Large intestine (tissue), 3 donors: ENCODE results near the gene TAS2R14. TPM values are rescaled to one million over a fixed set of nuclear protein-coding genes. Genes with fewer than 3 reads are reported as not detected.
A peak's percentile ranks its signal among the peaks of the same experiment; 100 is the strongest.

Experiments
- DNase-seq, 2 donors: peaks; one replicate each; pipeline versions ENCODE4 v3.0.0 to v3.0.0-alpha.2; 2013
- H3K27ac ChIP-seq: one replicate; pipeline ENCODE4 v1.5.1; 2013; ENCODE audit warnings: low read length
- H3K27me3 ChIP-seq: 2 replicates; pipeline ENCODE4 v1.6.1; 2013; ENCODE audit warnings: low read length; ENCODE audit not compliant: control insufficient read depth, insufficient read depth
- H3K36me3 ChIP-seq: 2 replicates; pipeline ENCODE4 v1.6.1; 2013; ENCODE audit warnings: low read length; ENCODE audit not compliant: control insufficient read depth, insufficient read depth
- H3K4me1 ChIP-seq: one replicate; pipeline ENCODE4 v1.6.1; 2013; ENCODE audit warnings: low read length; ENCODE audit not compliant: control insufficient read depth, insufficient read depth
- H3K4me3 ChIP-seq: one replicate; pipeline ENCODE4 v1.5.1; 2013; ENCODE audit warnings: low read length
- H3K9me3 ChIP-seq: one replicate; pipeline ENCODE4 v1.6.1; 2013; ENCODE audit warnings: mild to moderate bottlenecking, low read depth, low read length, moderate library complexity; ENCODE audit not compliant: control insufficient read depth
- WGBS: methylation state at CpG from one replicate; pipeline ENCODE4 v1.1.5; 2013; ENCODE audit warnings: low lambda C conversion rate; ENCODE audit not compliant: insufficient coverage; 5-methylcytosine and 5-hydroxymethylcytosine counted together
- polyA plus RNA-seq: library from polyadenylated mRNA; unstranded; fragments of 120-200 nt; gene quantifications from one replicate; pipeline ENCODE4 v1.2.1, GENCODE V29; 2013

The TAS2R14 gene
- polyA plus RNA-seq, 1 donor: 3.5 TPM

- no peak overlapping the region for H3K27ac ChIP-seq
- H3K27me3 ChIP-seq: no peaks in the 10 kb centered on the region
- WGBS: 100% methylated on average over 1 of the region's 2 CpGs
- no peaks in the 10 kb centered on the region for H3K4me1 ChIP-seq
- DNase-seq: no peak
- no peaks in the 10 kb centered on the region for H3K36me3 ChIP-seq
- H3K4me3 ChIP-seq: no peak overlapping the region
- H3K9me3 ChIP-seq: peaks cover 7% of the 10 kb centered on the region
Observed at GRCh38 chr12:10959804-10960203, 20.7 kb upstream of the TAS2R14 start.

GRCh38 chr12:10957741-10958140 lies 18.7 kb upstream of the TAS2R14 start:
- H3K36me3 ChIP-seq: no peaks in the 10 kb centered on the region
- H3K4me1 ChIP-seq: no peaks in the 10 kb centered on the region
- H3K27me3 ChIP-seq: no peaks in the 10 kb centered on the region
- no peak overlapping the region for H3K4me3 ChIP-seq
- peaks cover 7% of the 10 kb centered on the region for H3K9me3 ChIP-seq
- H3K27ac ChIP-seq: no peak overlapping the region
- DNase-seq: no peak

GRCh38 chr12:10956085-10956484 lies 17.0 kb upstream of the TAS2R14 start:
- H3K9me3 ChIP-seq: peaks cover 7% of the 10 kb centered on the region
- H3K27me3 ChIP-seq: no peaks in the 10 kb centered on the region
- no peak overlapping the region for H3K27ac ChIP-seq
- no peak for DNase-seq
- no peaks in the 10 kb centered on the region for H3K36me3 ChIP-seq
- no peak overlapping the region for H3K4me3 ChIP-seq
- H3K4me1 ChIP-seq: no peaks in the 10 kb centered on the region

GRCh38 chr12:10952645-10953044 lies 13.6 kb upstream of the TAS2R14 start:
- Histone ChIP-seq H3K36me3 (peaks cover 3% of the 10 kb centered on the region), H3K27me3 (no peaks in the 10 kb centered on the region), H3K27ac (no peak overlapping the region), H3K4me1 (no peaks in the 10 kb centered on the region), H3K9me3 (peaks cover 7% of the 10 kb centered on the region), H3K4me3 (no peak overlapping the region)
- no peak for DNase-seq
- no CpG with 5 or more reads among the region's 4 CpGs for WGBS

- Histone ChIP-seq H3K36me3 (no peaks in the 10 kb centered on the region), H3K27me3 (no peaks in the 10 kb centered on the region), H3K27ac (no peak overlapping the region), H3K4me1 (no peaks in the 10 kb centered on the region), H3K9me3 (peaks cover 10% of the 10 kb centered on the region), H3K4me3 (no peak overlapping the region)
- WGBS: 100% methylated on average over 2 of the region's 2 CpGs
- DNase-seq: no peak
Observed at GRCh38 chr12:10943167-10943566, 4.1 kb upstream of the TAS2R14 start.

GRCh38 chr12:10941916-10942607 lies 3.0 kb upstream of the TAS2R14 start:
- no peaks in the 10 kb centered on the region for H3K36me3 ChIP-seq
- peak; percentile 19 for DNase-seq
- H3K9me3 ChIP-seq: peaks cover 8% of the 10 kb centered on the region
- H3K27ac ChIP-seq: no peak overlapping the region
- H3K4me3 ChIP-seq: no peak overlapping the region
- no peaks in the 10 kb centered on the region for H3K4me1 ChIP-seq
- no CpG with 5 or more reads among the region's 4 CpGs for WGBS
- H3K27me3 ChIP-seq: no peaks in the 10 kb centered on the region

GRCh38 chr12:10941369-10941768 lies 2.3 kb upstream of the TAS2R14 start:
- Histone ChIP-seq H3K36me3 (no peaks in the 10 kb centered on the region), H3K4me3 (no peak overlapping the region), H3K27me3 (no peaks in the 10 kb centered on the region), H3K4me1 (no peaks in the 10 kb centered on the region), H3K27ac (no peak overlapping the region), H3K9me3 (peaks cover 8% of the 10 kb centered on the region)
- no peak for DNase-seq

GRCh38 chr12:10940389-10940788 lies 1.3 kb upstream of the TAS2R14 start:
- DNase-seq: no peak
- Histone ChIP-seq H3K9me3 (peaks cover 8% of the 10 kb centered on the region), H3K4me1 (no peaks in the 10 kb centered on the region), H3K27ac (no peak overlapping the region), H3K27me3 (no peaks in the 10 kb centered on the region), H3K36me3 (no peaks in the 10 kb centered on the region), H3K4me3 (no peak overlapping the region)
- whole genome bisulfite sequencing: 100% methylated on average over 1 of the region's 2 CpGs

GRCh38 chr12:10936506-10936905 lies 2.6 kb downstream of the TAS2R14 start:
- no CpG with 5 or more reads among the region's 1 CpG for WGBS
- no peaks in the 10 kb centered on the region for H3K9me3 ChIP-seq
- no peak overlapping the region for H3K4me3 ChIP-seq
- H3K27ac ChIP-seq: no peak overlapping the region
- no peaks in the 10 kb centered on the region for H3K36me3 ChIP-seq
- no peak for DNase-seq
- no peaks in the 10 kb centered on the region for H3K27me3 ChIP-seq
- H3K4me1 ChIP-seq: no peaks in the 10 kb centered on the region

- Histone ChIP-seq H3K27ac (no peak within 1 kb of the TSS), H3K4me3 (no peak within 1 kb of the TSS), H3K36me3 (no peaks in the 10 kb centered on the region), H3K9me3 (no peaks in the 10 kb centered on the region), H3K4me1 (no peaks in the 10 kb centered on the region), H3K27me3 (no peaks in the 10 kb centered on the region)
- WGBS: no CpG with 5 or more reads among the region's 5 CpGs
- DNase-seq: no peak
Observed at GRCh38 chr12:10928746-10929286, 10.2 kb downstream of the TAS2R14 start, which contains the start of gene PRH2. PRH2 (plus strand) TSS chr12:10929236; CDS start chr12:10929274, 38 bp downstream.

- Histone ChIP-seq H3K27ac (no peak overlapping the region), H3K27me3 (no peaks in the 10 kb centered on the region), H3K9me3 (no peaks in the 10 kb centered on the region), H3K4me1 (no peaks in the 10 kb centered on the region), H3K36me3 (no peaks in the 10 kb centered on the region), H3K4me3 (no peak overlapping the region)
- no peak for DNase-seq
- no CpG with 5 or more reads among the region's 5 CpGs for WGBS
Observed at GRCh38 chr12:10926269-10926668, 12.8 kb downstream of the TAS2R14 start.
